GDM1 (cell line): Measurements from ENCODE around the gene GJD2.

Experiments
- DNase-seq: peaks from one replicate; lab custom pipeline; 2025; lab: John Stamatoyannopoulos, UW

The GJD2 gene

DNA sequence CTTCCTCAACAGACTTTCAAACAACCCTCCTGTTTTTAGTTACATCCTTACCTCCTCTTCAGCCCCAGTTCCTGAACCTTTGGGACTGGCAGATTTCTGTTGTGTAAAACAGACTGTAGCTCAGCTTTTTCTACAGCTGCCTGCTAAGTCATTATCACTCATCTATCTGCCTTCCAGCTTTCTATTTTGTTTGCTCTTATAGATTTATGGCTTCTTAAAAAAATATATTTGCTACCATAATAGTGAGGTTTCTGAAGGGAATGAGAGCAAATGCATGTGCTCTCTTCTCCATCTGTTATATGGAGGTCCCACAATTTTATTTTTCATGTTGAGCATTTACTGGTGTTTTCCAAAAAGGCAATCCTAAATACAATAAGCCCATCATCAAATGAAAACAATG is 18.2 kb upstream of the GJD2 start:
- no peak for DNase-seq

DNA sequence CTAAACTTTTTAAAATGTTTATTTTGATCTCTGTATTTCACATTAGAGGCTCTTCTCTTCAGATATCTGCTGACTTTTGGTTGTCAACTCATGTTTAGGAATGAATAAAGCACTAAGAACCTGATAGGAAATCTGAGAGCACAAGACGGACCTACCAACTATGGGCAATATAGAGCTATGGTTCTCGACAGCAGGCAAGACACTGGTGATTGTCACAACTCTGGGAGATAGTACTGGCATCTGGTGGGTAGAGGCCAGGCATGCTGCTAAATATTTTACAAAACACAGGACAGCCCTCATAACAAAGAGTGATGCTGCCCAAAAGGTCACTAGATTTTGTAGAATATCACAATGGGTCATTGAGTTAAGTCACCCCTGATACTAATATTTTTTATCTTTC is 17.5 kb upstream of the GJD2 start:
- DNase-seq = no peak

GRCh38 chr15:34769711-34770110 is 14.9 kb upstream of the GJD2 start:
- no peak for DNase-seq

DNA sequence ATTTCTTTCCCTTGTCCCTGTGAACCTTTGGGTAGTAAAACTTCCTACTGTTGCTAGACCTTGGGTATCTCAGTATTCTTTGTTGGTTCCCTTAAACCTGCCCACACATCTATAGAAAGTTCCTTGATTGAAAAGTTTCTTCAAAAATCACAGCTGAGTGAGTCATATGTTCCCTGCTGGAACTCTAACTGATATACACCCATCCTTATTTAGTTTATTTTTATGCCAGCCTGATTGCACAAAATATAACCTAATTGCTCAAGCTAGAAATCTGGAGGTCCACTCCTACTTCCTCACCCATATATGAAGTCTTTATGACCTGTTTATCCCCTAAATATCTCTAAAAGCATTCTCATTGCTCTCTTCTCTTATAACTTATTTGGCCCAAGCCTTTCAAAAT is 13.7 kb upstream of the GJD2 start:
- no peak for DNase-seq

DNA sequence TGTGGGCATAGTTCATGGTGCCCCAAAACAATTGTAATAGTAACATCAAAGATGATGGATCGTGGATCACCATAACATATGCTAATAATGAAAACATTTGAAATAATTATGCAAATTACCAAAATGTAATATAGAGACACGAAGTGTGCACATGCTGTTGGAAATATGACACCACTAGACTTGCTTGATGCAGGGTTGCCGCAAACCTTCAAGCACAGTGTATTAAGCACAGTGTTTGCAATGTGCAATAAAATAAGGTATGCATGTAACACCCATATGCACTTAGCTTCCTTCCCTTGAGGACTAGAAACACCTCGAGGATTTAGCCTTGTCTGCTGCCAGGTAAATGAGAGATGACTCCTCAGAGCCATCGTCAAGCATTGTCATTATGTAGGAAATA is 10.9 kb upstream of the GJD2 start:
- no peak for DNase-seq

- DNase-seq = no peak
These were observed 6.1 kb upstream of the GJD2 start for GRCh38 chr15:34760909-34761308.

DNA sequence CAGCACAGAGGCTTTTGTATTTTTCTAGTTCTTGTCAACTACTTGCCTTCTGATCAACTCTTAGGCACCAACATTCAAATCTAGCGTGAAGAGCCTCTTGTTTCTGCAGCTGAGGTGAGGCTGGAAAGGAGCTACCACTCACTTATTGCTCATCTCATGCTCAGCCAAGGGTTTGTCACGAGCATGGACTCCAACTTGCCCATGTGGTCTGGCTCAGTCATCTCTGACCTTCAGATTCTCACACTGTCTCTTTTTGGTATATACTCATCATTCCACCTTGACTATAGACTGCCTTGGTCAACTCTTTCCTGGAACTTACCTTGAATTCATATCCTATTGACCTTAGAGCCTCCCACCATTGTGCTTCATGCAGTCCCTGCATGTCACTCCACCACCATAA is 5.2 kb upstream of the GJD2 start:
- DNase-seq = no peak

- DNase-seq = no peak
These were observed 4.5 kb upstream of the GJD2 start for GRCh38 chr15:34759347-34759746.

DNA sequence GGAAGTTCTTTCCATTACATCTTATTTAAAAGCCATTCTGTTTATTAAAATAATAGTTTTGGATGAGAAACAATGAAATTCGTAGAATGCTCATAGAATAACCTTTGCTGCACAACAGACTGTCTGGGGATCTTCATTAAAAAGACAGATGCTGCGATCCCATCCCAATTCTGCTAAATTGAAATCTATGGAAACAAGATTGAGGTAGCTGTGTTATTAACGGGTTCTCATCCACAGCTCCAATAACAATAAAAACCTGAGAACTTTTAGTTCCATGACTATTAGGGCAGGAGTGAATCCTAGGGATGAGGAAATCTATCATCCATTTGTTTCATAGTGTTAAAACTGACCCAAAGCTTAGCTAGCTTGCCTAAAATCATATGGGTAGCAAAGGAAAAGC is 2.5 kb upstream of the GJD2 start:
- DNase-seq = no peak

- no peak for DNase-seq
These were observed 598 bp upstream of the GJD2 start for GRCh38 chr15:34755419-34755773.

GRCh38 chr15:34754171-34754601 is 612 bp downstream of the GJD2 start:
- no peak for DNase-seq

- no peak for DNase-seq
These were observed 1.4 kb downstream of the GJD2 start for GRCh38 chr15:34753236-34753894.

DNA sequence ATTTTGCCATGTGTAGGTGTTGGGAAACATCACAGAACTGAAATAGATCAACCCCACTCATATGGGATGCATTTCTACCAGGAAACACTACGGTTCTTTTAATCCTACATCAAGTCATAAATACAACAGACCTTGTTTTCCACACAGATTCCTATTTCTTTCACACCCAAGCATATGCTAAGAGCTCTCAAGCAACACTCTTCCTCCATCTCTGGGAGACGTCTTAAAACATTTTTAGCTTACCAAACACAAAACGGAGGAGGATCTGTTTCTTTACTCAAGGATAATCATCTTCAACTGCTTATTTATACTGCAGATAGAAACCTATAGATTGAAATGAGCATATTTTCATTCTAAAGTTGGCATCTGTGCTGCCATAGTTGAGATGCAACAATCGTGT is 5.1 kb downstream of the GJD2 start:
- DNase-seq = no peak

DNA sequence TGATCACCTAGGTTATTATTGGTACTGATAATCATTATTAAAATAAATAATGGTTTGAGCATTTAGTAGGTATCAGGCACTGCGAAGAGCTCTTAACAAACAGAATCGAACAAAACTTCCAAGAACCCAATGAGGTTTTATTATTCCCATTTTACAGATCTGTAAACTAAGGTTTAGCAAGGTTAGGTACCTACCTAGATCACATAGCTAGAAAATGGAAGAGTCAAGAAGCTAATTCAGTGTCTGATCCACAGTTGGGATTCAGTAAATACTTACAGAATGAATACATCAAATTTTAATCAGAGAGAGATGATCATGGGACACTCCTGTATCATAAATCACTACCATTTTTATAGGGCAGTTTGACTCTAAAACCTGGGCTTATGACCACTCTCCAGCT is 15.5 kb downstream of the GJD2 start:
- no peak for DNase-seq

DNA sequence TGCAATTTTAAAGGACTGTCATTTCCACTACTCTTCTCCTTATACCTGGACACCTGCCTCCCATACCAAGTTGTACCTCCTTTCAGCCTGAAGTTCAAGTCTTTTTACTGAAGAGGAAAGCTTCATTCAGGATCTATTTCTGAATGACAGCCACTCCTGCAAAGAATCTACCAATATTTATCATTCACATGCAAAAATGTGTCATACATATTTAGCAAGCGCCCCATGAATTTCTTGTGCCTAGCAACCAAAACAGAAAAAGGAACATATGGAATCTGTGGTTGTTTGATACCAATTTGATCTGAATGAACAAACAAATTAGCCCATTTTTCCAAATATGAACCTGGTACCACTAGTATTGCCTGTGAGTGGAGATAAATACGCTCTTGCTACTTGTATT is 16.8 kb downstream of the GJD2 start:
- no peak for DNase-seq

DNA sequence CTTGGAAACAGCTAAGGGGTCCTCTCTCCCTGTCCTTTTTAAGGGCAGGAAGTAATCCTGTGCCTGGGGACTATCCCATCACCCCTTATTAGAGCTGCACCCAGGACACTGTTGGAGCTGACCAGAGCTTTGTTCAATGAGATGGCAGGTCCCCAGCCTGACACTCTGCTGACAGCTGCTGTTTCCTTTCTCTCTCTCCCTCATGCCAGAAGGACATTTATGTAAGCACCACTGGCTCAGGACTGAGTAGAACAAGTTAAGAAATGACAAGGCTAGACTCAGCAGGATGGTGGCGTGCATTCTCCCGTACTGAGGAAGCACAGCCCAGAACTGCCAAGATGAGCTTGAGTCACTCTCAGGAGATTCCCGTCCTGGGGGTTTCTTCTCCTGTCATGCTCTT is 17.3 kb downstream of the GJD2 start:
- DNase-seq = no peak

DNA sequence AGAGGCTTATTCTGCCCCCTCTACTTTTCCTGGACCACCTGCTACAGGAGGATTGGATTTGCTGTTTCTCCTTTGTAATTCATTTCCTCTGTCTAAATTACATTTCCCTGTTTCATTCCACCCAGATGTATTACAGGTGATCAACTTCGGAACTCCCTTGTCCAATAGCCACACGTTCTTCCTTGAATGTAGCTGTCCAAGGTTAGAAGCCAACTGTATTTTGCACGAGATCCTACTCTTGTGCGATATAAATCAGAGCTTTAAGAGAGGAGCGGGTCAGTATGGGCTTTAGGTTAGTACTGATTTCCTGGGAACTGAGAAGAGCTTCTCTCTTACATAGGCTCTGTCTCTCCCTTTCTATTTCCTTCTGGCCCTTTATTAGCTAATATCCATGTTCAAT is 20.5 kb downstream of the GJD2 start:
- DNase-seq = no peak

DNA sequence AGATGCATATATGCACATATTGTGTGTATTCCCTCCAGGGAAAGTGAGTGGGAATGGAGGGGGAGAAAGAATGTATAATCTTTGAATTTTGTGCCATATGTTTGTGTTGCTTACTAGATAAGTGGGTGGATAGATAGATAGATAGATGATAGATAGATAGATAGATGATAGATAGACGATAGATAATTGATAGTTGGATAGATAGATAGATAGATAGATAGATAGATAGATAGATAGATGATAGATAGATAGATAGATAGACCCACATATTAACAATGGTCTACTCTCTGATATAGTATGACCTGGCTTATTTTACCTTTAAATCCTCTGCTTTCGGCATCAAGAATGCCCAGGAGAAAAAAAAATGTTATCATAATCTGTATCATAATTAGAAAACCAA is 21.2 kb downstream of the GJD2 start:
- no peak for DNase-seq

DNA sequence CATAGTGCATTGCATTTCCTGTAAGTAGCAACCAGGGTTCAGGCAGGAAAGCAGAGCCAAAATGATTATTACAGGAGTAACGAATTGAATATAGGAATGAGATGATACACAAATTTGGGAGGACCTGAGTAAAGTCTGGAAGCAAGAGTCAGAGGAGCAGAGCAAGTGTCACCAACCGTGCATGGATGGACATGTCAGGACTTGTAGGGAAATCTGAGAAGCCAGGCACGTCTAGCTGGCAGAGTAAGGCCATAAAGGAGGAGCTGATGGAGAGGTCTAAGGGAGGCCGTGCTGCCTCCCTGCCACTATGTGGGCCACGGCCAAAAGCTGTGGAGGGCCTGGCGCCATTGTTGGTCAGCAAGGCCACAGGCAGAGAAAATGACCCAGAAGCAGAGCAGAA is 22.4 kb downstream of the GJD2 start:
- DNase-seq = no peak

GRCh38 chr15:34730701-34731100 is 24.1 kb downstream of the GJD2 start:
- no peak for DNase-seq

GRCh38 chr15:34729886-34730285 is 24.9 kb downstream of the GJD2 start:
- DNase-seq = no peak

GRCh38 chr15:34729056-34729455 is 25.7 kb downstream of the GJD2 start:
- no peak for DNase-seq

GRCh38 chr15:34726406-34727100 is 28.2 kb downstream of the GJD2 start:
- no peak for DNase-seq

GRCh38 chr15:34725556-34725955 is 29.2 kb downstream of the GJD2 start:
- no peak for DNase-seq
